ENCODE measurements around the gene SPATS2L.

SPATS2L gene

GRCh38 chr2:200455958-200456421 is 149.5 kb downstream of the SPATS2L start:
- no peak overlapping the region for H3K27ac ChIP-seq
- POLR2A ChIA-PET (ENCODE audit: low non-redundant PET): no interaction called here
- no peak for TF ChIP-seq CTCF (conservative IDR thresholded peaks at IDR 0.05; ENCODE audit: low read depth)
- no peak for DNase-seq (ENCODE audit: low spot score)
- CTCF ChIA-PET: interaction anchor here (1.2 kb wide), 1 partner anchor 16 kb away, joined by 3 read pairs; no protein-coding TSS in a partner anchor

- no peak for TF ChIP-seq CTCF (conservative IDR thresholded peaks at IDR 0.05; ENCODE audit: low read depth)
- ChIA-PET CTCF (interaction anchor here (1.2 kb wide), 1 partner anchor 15 kb away, joined by 3 read pairs; no protein-coding TSS in a partner anchor), POLR2A (ENCODE audit: low non-redundant PET) (no interaction called here)
- no peak for DNase-seq (ENCODE audit: low spot score)
- H3K27ac ChIP-seq: no peak overlapping the region
Observed at GRCh38 chr2:200456567-200456966, 150.1 kb downstream of the SPATS2L start.

GRCh38 chr2:200459101-200459500 is 152.6 kb downstream of the SPATS2L start:
- TF ChIP-seq CTCF (conservative IDR thresholded peaks at IDR 0.05; ENCODE audit: low read depth): no peak
- ChIA-PET CTCF (interaction anchor here (0.6 kb wide), 1 partner anchor 37 kb away, joined by 3 read pairs; no protein-coding TSS in a partner anchor), POLR2A (ENCODE audit: low non-redundant PET) (no interaction called here)
- no peak for DNase-seq (ENCODE audit: low spot score)
- H3K27ac ChIP-seq: no peak overlapping the region

GRCh38 chr2:200461846-200462710 is 155.6 kb downstream of the SPATS2L start:
- CTCF ChIA-PET: interaction anchor here (1.1 kb wide), 1 partner anchor 477 kb away, joined by 4 read pairs; no protein-coding TSS in a partner anchor
- TF ChIP-seq CTCF (conservative IDR thresholded peaks at IDR 0.05; ENCODE audit: low read depth): no peak
- POLR2A ChIA-PET (ENCODE audit: low non-redundant PET): no interaction called here
- H3K27ac ChIP-seq: no peak overlapping the region
- DNase-seq (ENCODE audit: low spot score): no peak

- no peak for DNase-seq (ENCODE audit: low spot score)
- ChIA-PET CTCF (no interaction called here), POLR2A (ENCODE audit: low non-redundant PET) (no interaction called here)
- no peak for TF ChIP-seq CTCF (conservative IDR thresholded peaks at IDR 0.05; ENCODE audit: low read depth)
- H3K27ac ChIP-seq: no peak overlapping the region
Observed at GRCh38 chr2:200463452-200463851, 157.0 kb downstream of the SPATS2L start.

- H3K27ac ChIP-seq: no peak overlapping the region
- TF ChIP-seq CTCF (conservative IDR thresholded peaks at IDR 0.05; ENCODE audit: low read depth): no peak
- no peak for DNase-seq (ENCODE audit: low spot score)
- ChIA-PET POLR2A (ENCODE audit: low non-redundant PET) (no interaction called here), CTCF (interaction anchor here (0.6 to 1.1 kb wide), 2 partner anchors 481 to 493 kb away, joined by 3 to 4 read pairs; no protein-coding TSS in a partner anchor)
Observed at GRCh38 chr2:200466425-200467418, 160.2 kb downstream of the SPATS2L start.

Measured in RWPE1 (cell line).